Measurements from ENCODE around the gene NEDD4. TPM values are rescaled to one million over a fixed set of nuclear protein-coding genes. Genes with fewer than 3 reads are reported as not detected.
"Not testable (repeated sequence)": the region's sequence is repeated elsewhere in the genome, so short reads cannot be mapped to it uniquely, and the experiment has no call there.

Gene NEDD4
- total RNA-seq, 2 experiments from 2014 or later: 2.6 to 2.7 TPM

- H3K9me3 ChIP-seq (ENCODE audit: control insufficient read depth in 1 of 2, insufficient read depth in 1 of 2, low read length in 2 of 2): no peaks in the 10 kb centered on the region
- Mint-ChIP-seq H3K27me3 (no peaks in the 10 kb centered on the region), H3K36me3 (ENCODE audit: low read depth) (no peaks in the 10 kb centered on the region), H3K4me1 (ENCODE audit: low read depth) (no peaks in the 10 kb centered on the region), H3K4me3 (no peak overlapping the region), H3K9me3 (no peaks in the 10 kb centered on the region), H3K27ac (no peak overlapping the region)
- H3K27me3 ChIP-seq (ENCODE audit: control insufficient read depth in 1 of 2, insufficient read depth in 2 of 2, low read length in 2 of 2): no peaks in the 10 kb centered on the region
- H3K36me3 ChIP-seq (ENCODE audit: insufficient read depth, low read length): no peaks in the 10 kb centered on the region
- ChIA-PET CTCF (no interaction called here), POLR2A (no interaction called here)
- H3K27ac ChIP-seq (ENCODE audit: low read depth in 1 of 2, low read length in 2 of 2): no peak overlapping the region
- no peaks in the 10 kb centered on the region for H3K4me1 ChIP-seq (ENCODE audit: insufficient read depth, low read length)
- no peak for DNase-seq
- ATAC-seq (ENCODE audit: poor library complexity): no peak
- TF ChIP-seq, protein P1, sequence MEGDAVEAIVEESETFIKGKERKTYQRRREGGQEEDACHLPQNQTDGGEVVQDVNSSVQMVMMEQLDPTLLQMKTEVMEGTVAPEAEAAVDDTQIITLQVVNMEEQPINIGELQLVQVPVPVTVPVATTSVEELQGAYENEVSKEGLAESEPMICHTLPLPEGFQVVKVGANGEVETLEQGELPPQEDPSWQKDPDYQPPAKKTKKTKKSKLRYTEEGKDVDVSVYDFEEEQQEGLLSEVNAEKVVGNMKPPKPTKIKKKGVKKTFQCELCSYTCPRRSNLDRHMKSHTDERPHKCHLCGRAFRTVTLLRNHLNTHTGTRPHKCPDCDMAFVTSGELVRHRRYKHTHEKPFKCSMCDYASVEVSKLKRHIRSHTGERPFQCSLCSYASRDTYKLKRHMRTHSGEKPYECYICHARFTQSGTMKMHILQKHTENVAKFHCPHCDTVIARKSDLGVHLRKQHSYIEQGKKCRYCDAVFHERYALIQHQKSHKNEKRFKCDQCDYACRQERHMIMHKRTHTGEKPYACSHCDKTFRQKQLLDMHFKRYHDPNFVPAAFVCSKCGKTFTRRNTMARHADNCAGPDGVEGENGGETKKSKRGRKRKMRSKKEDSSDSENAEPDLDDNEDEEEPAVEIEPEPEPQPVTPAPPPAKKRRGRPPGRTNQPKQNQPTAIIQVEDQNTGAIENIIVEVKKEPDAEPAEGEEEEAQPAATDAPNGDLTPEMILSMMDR (IDR thresholded peaks at IDR 0.05): no peak
- intact Hi-C loops (cut with DNase I, micrococcal nuclease): no loop called here
- H3K4me3 ChIP-seq (ENCODE audit: low read length): no peak overlapping the region
These were observed 124.7 kb downstream of the NEDD4 start for GRCh38 chr15:55868707-55869106.

GRCh38 chr15:55868291-55868690 is 125.1 kb downstream of the NEDD4 start:
- H3K9me3 Mint-ChIP-seq; H3K27ac Mint-ChIP-seq; H3K4me3 ChIP-seq (ENCODE audit: low read length); H3K27me3 ChIP-seq (ENCODE audit: control insufficient read depth in 1 of 2, insufficient read depth in 2 of 2, low read length in 2 of 2); H3K27ac ChIP-seq (ENCODE audit: low read depth in 1 of 2, low read length in 2 of 2); intact Hi-C loops (cut with DNase I, micrococcal nuclease); H3K9me3 ChIP-seq (ENCODE audit: control insufficient read depth in 1 of 2, insufficient read depth in 1 of 2, low read length in 2 of 2); H3K27me3 Mint-ChIP-seq; H3K36me3 Mint-ChIP-seq (ENCODE audit: low read depth); ATAC-seq (ENCODE audit: poor library complexity); POLR2A ChIA-PET; H3K4me3 Mint-ChIP-seq; H3K4me1 ChIP-seq (ENCODE audit: insufficient read depth, low read length); H3K36me3 ChIP-seq (ENCODE audit: insufficient read depth, low read length); H3K4me1 Mint-ChIP-seq (ENCODE audit: low read depth); CTCF ChIA-PET; DNase-seq: not testable (repeated sequence)

DNA sequence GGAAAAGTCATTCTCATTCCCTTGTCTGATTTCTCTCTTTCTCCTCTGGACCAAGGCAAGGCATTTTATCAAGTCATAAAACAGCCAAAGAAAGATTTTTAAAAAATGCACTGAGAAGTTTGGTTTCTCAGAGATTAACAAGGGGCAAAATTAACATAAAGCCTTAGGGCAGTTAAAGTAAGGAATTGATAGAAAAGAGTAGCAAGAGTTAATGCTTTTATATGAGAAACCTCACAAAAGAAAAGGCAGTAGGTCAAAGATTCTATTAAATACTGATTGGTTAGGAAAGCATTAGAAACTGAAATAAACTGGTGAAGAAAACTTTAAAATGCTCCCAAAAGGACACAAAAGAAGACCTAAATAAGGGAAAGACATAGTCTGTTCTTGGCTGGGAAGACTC is 129.5 kb downstream of the NEDD4 start:
- CTCF ChIA-PET: no interaction called here
- Mint-ChIP-seq H3K9me3 (no peaks in the 10 kb centered on the region), H3K27me3 (no peaks in the 10 kb centered on the region), H3K4me1 (ENCODE audit: low read depth) (no peaks in the 10 kb centered on the region), H3K36me3 (ENCODE audit: low read depth) (peaks cover 13% of the 10 kb centered on the region), H3K27ac (no peak overlapping the region), H3K4me3 (no peak overlapping the region)
- Histone ChIP-seq H3K9me3 (ENCODE audit: control insufficient read depth in 1 of 2, insufficient read depth in 1 of 2, low read length in 2 of 2) (no peaks in the 10 kb centered on the region), H3K27ac (ENCODE audit: low read depth in 1 of 2, low read length in 2 of 2) (no peak overlapping the region), H3K36me3 (ENCODE audit: insufficient read depth, low read length) (no peaks in the 10 kb centered on the region), H3K4me1 (ENCODE audit: insufficient read depth, low read length) (no peaks in the 10 kb centered on the region), H3K27me3 (ENCODE audit: control insufficient read depth in 1 of 2, insufficient read depth in 2 of 2, low read length in 2 of 2) (no peaks in the 10 kb centered on the region), H3K4me3 (ENCODE audit: low read length) (no peak overlapping the region)
- ATAC-seq (ENCODE audit: poor library complexity) (no peak), DNase-seq (no peak)
- POLR2A ChIA-PET: no interaction called here
- TF ChIP-seq, protein P1 (IDR thresholded peaks at IDR 0.05): no peak
- intact Hi-C loops (cut with DNase I, micrococcal nuclease): no loop called here

- intact Hi-C loops (cut with DNase I, micrococcal nuclease): no loop called here
- no peak overlapping the region for H3K4me3 ChIP-seq (ENCODE audit: low read length)
- no peaks in the 10 kb centered on the region for H3K9me3 Mint-ChIP-seq
- CTCF ChIA-PET: interaction anchor here (0.9 kb wide), 1 partner anchor 15 kb away, joined by 3 read pairs; no protein-coding TSS in a partner anchor
- H3K27ac Mint-ChIP-seq: no peak overlapping the region
- H3K36me3 Mint-ChIP-seq (ENCODE audit: low read depth): peaks cover 16% of the 10 kb centered on the region
- TF ChIP-seq, protein P1 (IDR thresholded peaks at IDR 0.05): no peak
- no peaks in the 10 kb centered on the region for H3K36me3 ChIP-seq (ENCODE audit: insufficient read depth, low read length)
- no peak overlapping the region for H3K4me3 Mint-ChIP-seq
- no peak for DNase-seq
- POLR2A ChIA-PET: no interaction called here
- no peaks in the 10 kb centered on the region for H3K27me3 Mint-ChIP-seq
- no peaks in the 10 kb centered on the region for H3K27me3 ChIP-seq (ENCODE audit: control insufficient read depth in 1 of 2, insufficient read depth in 2 of 2, low read length in 2 of 2)
- no peaks in the 10 kb centered on the region for H3K4me1 ChIP-seq (ENCODE audit: insufficient read depth, low read length)
- ATAC-seq (ENCODE audit: poor library complexity): no peak
- H3K27ac ChIP-seq (ENCODE audit: low read depth in 1 of 2, low read length in 2 of 2): no peak overlapping the region
- H3K4me1 Mint-ChIP-seq (ENCODE audit: low read depth): no peaks in the 10 kb centered on the region
- no peaks in the 10 kb centered on the region for H3K9me3 ChIP-seq (ENCODE audit: control insufficient read depth in 1 of 2, insufficient read depth in 1 of 2, low read length in 2 of 2)
These were observed 132.3 kb downstream of the NEDD4 start for GRCh38 chr15:55861115-55861514.

Measured in CD4-positive, alpha-beta T cell (primary cell).